ENCODE results near the gene DSTN.

The DSTN gene

GRCh38 chr20:17569616-17570346 is at the start of gene DSTN:
TSS of gene DSTN (plus strand) at chr20:17570075. CDS start at chr20:17570209, 134 bp downstream.
- peak; percentile 42 to 54 for DNase-seq

DNA sequence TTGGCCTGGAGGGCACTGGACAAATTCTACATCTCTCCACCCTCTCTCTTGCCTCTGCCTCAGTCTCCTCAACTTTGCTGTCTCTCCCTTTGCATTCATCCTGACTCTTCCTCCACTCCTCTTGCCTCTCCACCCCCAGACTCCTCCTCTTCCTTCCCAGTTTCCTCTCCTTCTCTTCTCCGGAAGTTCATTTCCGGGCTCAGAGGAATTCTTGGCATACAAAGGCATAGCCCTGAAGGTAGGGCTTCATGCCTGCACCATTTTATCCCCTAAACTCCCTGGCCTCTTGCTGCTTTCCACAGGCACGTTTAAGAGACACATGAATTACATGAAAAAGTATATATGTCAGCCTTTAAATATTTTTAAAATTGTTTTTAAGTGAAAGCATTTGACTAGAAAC is 49.3 kb upstream of the DSTN start:
- no peak for DNase-seq

DNA sequence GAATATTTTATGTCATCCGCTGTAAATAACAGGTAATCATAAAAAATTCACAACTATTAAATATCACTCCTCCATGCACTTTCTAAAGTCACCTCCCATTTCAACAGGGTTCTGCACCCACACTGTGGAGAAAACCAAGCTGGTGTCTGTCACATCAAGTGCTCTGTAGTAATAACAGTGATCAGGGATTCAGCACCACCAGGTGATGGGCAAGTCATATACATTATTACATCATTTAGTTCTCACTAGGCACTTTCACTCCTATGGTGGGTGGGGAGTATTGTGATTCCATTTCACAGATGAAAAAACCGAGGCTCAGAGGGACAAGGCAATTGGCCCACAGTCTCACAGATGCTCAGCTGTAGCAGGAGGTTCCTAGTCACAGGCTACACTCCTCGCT is 47.3 kb upstream of the DSTN start:
- no peak for DNase-seq

- no peak for DNase-seq
Observed at GRCh38 chr20:17523326-17523725, 46.5 kb upstream of the DSTN start.

- no peak for DNase-seq
Observed at GRCh38 chr20:17524560-17524959, 45.3 kb upstream of the DSTN start.

DNA sequence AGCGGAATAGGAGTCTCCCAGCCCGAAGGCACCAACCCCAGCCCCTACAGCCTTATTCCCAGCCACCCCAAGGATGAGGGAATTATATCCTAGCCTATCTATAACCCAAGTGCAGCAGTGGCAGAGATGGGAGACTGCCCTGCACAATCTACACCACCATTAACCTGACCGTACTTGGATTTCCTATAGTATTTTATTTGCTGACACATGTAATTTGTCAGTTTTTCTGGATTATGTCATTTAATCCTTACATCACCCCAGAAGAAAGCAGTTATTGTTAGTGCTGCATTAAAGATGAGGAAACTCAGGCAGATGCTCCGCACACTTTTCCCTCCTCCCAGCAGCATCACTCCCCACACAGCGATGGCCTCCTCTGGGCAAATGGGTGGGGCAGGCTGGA is 44.7 kb upstream of the DSTN start:
- no peak for DNase-seq

DNA sequence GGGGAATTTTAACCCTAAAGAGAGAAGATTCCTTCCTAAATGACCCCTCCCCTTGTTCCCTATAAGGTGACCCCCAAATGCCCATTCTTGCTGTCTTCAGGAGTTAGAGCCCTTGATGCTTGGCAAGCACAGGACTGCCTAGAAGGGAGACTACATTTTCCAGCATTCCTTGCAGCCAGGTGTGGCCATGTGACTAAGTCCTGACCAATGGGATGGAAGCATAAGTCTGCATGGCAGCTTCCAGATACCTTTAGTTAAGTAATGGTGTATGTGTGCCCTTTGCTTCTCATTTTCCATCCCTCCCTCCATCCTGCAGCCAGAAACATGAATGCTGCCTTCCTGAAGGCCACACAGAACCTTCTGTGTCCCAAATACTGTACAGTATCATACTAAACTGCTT is 44.2 kb upstream of the DSTN start:
- no peak for DNase-seq

- DNase-seq: no peak
Observed at GRCh38 chr20:17529586-17529985, 40.3 kb upstream of the DSTN start.

GRCh38 chr20:17530153-17530552 is 39.7 kb upstream of the DSTN start:
- no peak for DNase-seq

- no peak for DNase-seq
Observed at GRCh38 chr20:17530716-17531664, 38.9 kb upstream of the DSTN start, which contains the start of gene BFSP1. TSS of gene BFSP1 (minus strand) at chr20:17531379. CDS start at chr20:17531329, 50 bp downstream.

DNA sequence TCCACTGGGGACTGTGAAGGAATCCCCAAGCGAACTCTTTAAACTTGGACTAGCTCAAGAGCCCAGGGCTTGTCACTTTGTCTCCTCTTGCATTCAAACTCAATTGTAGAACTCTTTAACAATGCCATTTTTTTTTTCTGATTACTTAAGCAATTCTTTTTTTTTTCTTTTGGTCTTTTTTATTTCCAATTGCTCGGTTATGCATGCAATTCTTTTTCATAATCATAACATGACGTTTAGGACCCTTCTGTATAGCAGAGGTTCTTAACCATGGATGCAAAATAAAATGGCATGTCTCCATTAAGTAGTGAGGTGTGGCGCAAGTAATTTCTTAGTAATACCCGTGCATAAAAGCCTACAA is 38.2 kb upstream of the DSTN start:
- DNase-seq: no peak

DNA sequence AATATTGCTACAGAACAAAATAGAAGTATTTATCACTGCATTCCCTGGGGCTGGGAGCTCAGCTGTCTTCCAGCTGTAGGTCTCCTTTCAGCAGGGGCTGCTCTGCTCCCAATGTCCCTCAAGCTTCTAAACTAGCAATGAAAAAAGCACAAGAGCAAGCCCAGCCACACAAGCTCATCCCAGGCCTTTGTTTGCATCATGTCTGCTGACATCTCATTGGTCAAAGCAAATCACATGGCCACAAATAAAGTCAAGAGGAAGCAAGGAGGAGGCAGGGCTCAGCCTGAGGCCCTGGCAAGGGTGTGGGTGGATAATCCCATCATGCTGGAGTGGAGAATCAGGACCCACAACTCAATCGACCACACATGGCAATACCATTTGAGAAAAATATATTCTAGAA is 36.5 kb upstream of the DSTN start:
- DNase-seq: no peak

- DNase-seq: no peak
Observed at GRCh38 chr20:17534077-17534476, 35.8 kb upstream of the DSTN start.

DNA sequence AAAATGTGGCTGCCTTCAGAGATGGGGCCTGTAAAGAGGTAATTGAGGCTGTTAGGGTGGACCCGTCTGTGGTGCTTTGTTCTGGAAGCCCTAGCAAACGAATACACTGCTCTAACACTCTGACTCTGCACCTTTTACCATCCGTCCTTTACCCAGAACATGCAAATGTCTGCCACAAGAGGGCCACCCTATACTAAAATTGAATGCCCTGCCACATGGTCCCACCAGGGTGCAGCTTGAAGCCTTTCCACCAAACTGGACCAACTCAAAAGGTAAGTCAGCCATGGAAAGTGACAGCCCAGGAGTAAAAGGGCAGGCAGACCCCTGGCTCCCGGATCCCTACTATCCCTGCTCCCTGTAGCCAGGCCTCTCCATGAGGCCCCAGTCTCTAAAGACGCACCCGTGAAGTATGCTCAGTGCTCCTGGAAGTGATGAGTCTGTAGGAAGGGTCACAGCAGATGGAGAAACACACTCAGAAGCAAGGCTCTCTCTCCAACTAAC is 32.9 kb upstream of the DSTN start:
- DNase-seq: peak; percentile 9 to 27

DNA sequence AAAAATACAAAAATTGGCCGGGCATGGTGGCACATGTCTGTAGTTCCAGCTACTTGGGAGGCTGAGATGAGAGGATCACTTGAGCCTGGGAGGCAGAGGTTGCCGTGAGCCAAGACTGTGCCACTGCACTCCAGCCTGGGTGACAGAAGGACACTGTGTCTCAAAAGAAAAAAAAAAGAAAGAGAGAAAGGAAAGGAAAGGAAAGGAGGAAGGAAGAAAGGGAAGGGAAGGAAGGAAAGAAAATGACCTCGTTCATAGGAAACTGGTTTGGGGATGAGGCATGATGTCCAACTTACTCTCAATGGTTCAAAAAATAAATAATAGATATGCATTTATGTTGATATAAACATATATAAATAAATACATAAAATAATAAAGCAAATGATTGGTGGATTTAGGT is 31.9 kb upstream of the DSTN start:
- no peak for DNase-seq

DNA sequence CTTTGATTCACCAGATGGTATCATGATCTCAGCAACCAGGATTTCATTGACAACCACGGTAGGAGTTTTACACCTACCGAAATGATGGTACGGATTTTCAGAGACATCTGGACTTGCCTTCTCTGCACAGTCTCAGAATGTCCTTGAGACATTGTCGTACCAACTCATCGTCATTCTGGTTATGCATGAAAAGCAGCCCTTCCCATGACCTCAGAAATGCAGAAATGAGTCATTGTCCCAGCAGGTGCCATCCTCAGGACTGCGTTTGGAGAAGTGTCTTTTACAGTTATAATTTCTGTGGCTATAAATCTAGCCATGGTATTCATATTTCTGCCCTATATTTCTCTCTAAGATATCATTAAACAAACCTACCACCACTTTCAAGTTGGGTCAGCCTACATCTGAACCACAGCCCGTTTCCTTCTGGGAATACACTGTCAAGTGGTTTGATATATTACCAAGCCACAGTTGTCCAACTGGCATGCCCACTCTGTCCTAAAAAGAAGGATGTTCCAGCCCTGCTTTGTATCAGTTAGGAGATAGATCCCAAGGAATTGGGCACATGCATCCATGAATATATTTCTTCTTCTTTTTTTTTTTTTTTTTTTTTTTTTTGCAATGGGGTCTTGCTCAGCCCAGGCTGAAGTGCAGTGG is 31.2 kb upstream of the DSTN start:
- DNase-seq: no peak

DNA sequence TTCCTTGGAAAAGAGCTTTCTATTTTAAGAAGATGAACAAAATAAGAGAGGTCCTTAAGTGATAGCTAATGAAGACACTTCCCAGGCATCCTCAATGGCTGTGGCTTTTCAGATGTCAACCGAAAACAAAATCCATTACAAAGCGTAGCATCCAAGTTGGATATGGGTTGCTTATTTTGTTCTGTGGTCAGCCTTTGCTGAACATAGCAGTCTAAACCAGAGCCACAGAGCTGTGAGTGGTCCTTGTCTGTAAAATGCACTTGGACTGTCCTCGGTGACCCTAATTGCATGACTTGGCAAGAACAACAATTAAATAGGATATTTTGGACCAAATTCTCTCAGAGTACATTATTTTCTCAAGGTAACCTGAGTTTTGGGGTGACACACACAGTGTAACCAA is 28.3 kb upstream of the DSTN start:
- DNase-seq: no peak

DNA sequence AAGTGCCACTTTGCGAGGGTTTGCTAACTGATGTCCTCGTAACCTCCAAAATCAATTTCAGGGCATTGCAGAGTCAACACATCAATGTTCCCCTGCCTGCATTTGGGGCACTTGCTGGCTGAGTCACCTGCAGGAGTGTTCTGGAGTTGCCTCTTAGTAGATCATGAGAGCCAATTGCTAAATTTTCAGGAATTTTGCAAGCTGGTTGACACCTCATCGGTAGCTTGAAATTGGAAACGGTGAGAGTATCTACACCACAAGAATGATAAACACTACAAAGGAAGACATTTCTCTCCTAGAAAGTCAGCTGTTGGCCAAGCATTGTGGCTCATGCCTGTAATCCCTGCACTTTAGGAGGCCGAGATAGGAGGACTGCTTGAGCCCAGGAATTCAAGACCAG is 27.9 kb upstream of the DSTN start:
- no peak for DNase-seq

GRCh38 chr20:17542481-17542880 is 27.4 kb upstream of the DSTN start:
- no peak for DNase-seq

- DNase-seq: no peak
Observed at GRCh38 chr20:17542993-17543412, 26.9 kb upstream of the DSTN start.

DNA sequence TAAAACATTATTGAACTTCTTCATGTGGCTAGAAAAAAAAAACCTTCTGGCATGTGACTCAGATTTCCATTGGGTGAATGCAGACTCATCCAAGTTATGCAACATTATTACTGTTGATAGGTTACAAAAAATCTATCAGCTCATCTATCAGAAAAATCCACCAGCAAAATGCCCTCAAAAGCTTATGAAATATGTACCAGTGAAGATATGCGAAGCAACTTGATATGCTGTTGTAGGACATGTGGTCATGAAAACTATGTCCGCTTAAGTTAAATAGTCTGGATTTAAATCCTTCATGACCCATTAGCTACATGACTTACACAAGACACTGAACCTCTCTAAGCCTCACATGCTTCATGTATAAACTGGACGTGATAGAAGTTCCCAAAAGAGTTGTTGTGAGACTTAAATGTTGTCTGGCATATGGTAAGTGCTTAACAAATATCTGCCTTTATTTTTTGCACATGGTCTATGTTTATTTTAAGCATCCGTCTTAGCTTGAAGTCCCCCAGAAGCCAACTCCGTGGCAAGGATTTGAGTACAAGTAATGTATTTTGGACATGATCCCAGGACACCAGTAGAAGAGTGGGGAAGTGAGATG is 26.2 kb upstream of the DSTN start:
- no peak for DNase-seq

DNA sequence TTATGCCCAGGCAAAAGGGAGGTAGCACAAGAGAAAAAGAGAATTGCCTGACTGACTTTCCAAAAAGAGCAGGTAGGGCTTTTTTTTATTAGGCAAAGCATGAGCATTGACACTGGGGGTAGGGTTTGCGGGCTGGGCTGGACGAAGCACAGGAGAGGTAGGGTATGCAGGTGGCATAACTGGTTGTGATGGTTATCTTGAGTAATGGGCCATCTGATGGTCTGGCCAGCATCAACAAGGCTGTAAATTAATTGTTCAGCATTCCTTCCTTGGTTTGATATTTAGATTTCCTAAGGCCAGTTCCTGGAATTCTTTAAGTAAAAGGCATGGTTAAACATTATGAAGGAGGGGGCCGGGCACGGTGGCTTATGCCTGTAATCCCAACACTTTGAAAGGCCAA is 24.7 kb upstream of the DSTN start:
- no peak for DNase-seq

GRCh38 chr20:17549131-17549530 is 20.7 kb upstream of the DSTN start:
- DNase-seq: no peak

Measured in cerebellar nuclear complex (tissue), 1 donor.